ENCODE data around the gene BPI. TPM values are rescaled to one million over a fixed set of nuclear protein-coding genes. Genes with fewer than 3 reads are reported as not detected.

The BPI gene
- total and polyA plus RNA-seq, 2 experiments from 2014 or later = 0.10 TPM; not detected in 1

GRCh38 chr20:38290829-38291814, 12.8 kb upstream of the BPI start:
- peak; percentile 73 for DNase-seq
- Histone ChIP-seq H3K36me3 (ENCODE audit: low read depth) (no peaks in the 10 kb centered on the region), H3K4me3 (no peak overlapping the region), H3F3A (ENCODE audit: insufficient read depth) (no peaks in the 10 kb centered on the region), H3K9ac (no peak overlapping the region), H3K9me3 (ENCODE audit: low read depth) (no peaks in the 10 kb centered on the region), H3K79me2 (ENCODE audit: insufficient read depth) (no peaks in the 10 kb centered on the region), H3K4me1 (ENCODE audit: insufficient read depth) (peaks cover 13% of the 10 kb centered on the region), H3K9me2 (ENCODE audit: insufficient read depth) (no peaks in the 10 kb centered on the region), H2AFZ (no peak overlapping the region), H4K20me1 (ENCODE audit: insufficient read depth) (no peaks in the 10 kb centered on the region), H3K27me3 (replicated peaks; ENCODE audit: insufficient read depth) (no peaks in the 10 kb centered on the region), H3K4me2 (ENCODE audit: unreplicated experiment) (no peak overlapping the region), H3K27ac (no peak overlapping the region)
- TF ChIP-seq EZH2 (IDR thresholded peaks at IDR 0.05; ENCODE audit: insufficient read depth, poor library complexity, severe bottlenecking) (no peak), EZH2phosphoT487 (IDR thresholded peaks at IDR 0.05; ENCODE audit: insufficient read depth, low read depth) (no peak)
- 51 to 53% methylated on average over 21 of the region's 21 CpGs for WGBS, 2 experiments (ENCODE audit: low coverage in 1 of 2, low lambda C conversion rate in 2 of 2, missing lambda C conversion rate in 2 of 2)
- in situ Hi-C loops (cut with MboI) = no loop called here

GRCh38 chr20:38291966-38292365, 12.0 kb upstream of the BPI start:
- Histone ChIP-seq H4K20me1 (ENCODE audit: insufficient read depth) (no peaks in the 10 kb centered on the region), H3K4me1 (ENCODE audit: insufficient read depth) (peaks cover 7% of the 10 kb centered on the region), H3K27me3 (replicated peaks; ENCODE audit: insufficient read depth) (no peaks in the 10 kb centered on the region), H3K36me3 (ENCODE audit: low read depth) (no peaks in the 10 kb centered on the region), H3K4me3 (no peak overlapping the region), H3K9me3 (ENCODE audit: low read depth) (no peaks in the 10 kb centered on the region), H2AFZ (no peak overlapping the region), H3K9ac (no peak overlapping the region), H3K4me2 (ENCODE audit: unreplicated experiment) (no peak overlapping the region), H3K27ac (no peak overlapping the region), H3F3A (ENCODE audit: insufficient read depth) (no peaks in the 10 kb centered on the region), H3K9me2 (ENCODE audit: insufficient read depth) (no peaks in the 10 kb centered on the region), H3K79me2 (ENCODE audit: insufficient read depth) (no peaks in the 10 kb centered on the region)
- DNase-seq = no peak
- TF ChIP-seq EZH2phosphoT487 (IDR thresholded peaks at IDR 0.05; ENCODE audit: insufficient read depth, low read depth) = no peak
- no peak for TF ChIP-seq EZH2 (IDR thresholded peaks at IDR 0.05; ENCODE audit: insufficient read depth, poor library complexity, severe bottlenecking)
- in situ Hi-C loops (cut with MboI) = no loop called here
- 52 to 81% methylated on average over 3 of the region's 3 CpGs for WGBS, 2 experiments (ENCODE audit: low coverage in 1 of 2, low lambda C conversion rate in 2 of 2, missing lambda C conversion rate in 2 of 2)

- no peak overlapping the region for H3K4me3 ChIP-seq
- H3K9ac ChIP-seq = no peak overlapping the region
- no peak overlapping the region for H2AFZ ChIP-seq
- H4K20me1 ChIP-seq (ENCODE audit: insufficient read depth) = no peaks in the 10 kb centered on the region
- no peaks in the 10 kb centered on the region for H3K9me3 ChIP-seq (ENCODE audit: low read depth)
- no peaks in the 10 kb centered on the region for H3K79me2 ChIP-seq (ENCODE audit: insufficient read depth)
- no peak overlapping the region for H3K4me2 ChIP-seq (ENCODE audit: unreplicated experiment)
- H3K9me2 ChIP-seq (ENCODE audit: insufficient read depth) = no peaks in the 10 kb centered on the region
- WGBS, 2 experiments (ENCODE audit: low coverage in 1 of 2, low lambda C conversion rate in 2 of 2, missing lambda C conversion rate in 2 of 2) = 61 to 66% methylated on average over 7 of the region's 7 CpGs
- H3K36me3 ChIP-seq (ENCODE audit: low read depth) = no peaks in the 10 kb centered on the region
- no peak for TF ChIP-seq EZH2 (IDR thresholded peaks at IDR 0.05; ENCODE audit: insufficient read depth, poor library complexity, severe bottlenecking)
- TF ChIP-seq EZH2phosphoT487 (IDR thresholded peaks at IDR 0.05; ENCODE audit: insufficient read depth, low read depth) = no peak
- no peak for DNase-seq
- no peaks in the 10 kb centered on the region for H3F3A ChIP-seq (ENCODE audit: insufficient read depth)
- in situ Hi-C loops (cut with MboI) = no loop called here
- H3K27ac ChIP-seq = no peak overlapping the region
- no peaks in the 10 kb centered on the region for H3K27me3 ChIP-seq (replicated peaks; ENCODE audit: insufficient read depth)
- H3K4me1 ChIP-seq (ENCODE audit: insufficient read depth) = peaks cover 2% of the 10 kb centered on the region
These were observed 10.4 kb upstream of the BPI start for GRCh38 chr20:38293491-38294065.

GRCh38 chr20:38294076-38294591, 9.8 kb upstream of the BPI start:
- H3K27me3 ChIP-seq (replicated peaks; ENCODE audit: insufficient read depth) = no peaks in the 10 kb centered on the region
- no peaks in the 10 kb centered on the region for H3F3A ChIP-seq (ENCODE audit: insufficient read depth)
- H3K4me3 ChIP-seq = no peak overlapping the region
- no peaks in the 10 kb centered on the region for H3K9me2 ChIP-seq (ENCODE audit: insufficient read depth)
- no peak overlapping the region for H3K9ac ChIP-seq
- WGBS, 2 experiments (ENCODE audit: low coverage in 1 of 2, low lambda C conversion rate in 2 of 2, missing lambda C conversion rate in 2 of 2) = 86 to 92% methylated on average over 11 of the region's 11 CpGs
- no peaks in the 10 kb centered on the region for H4K20me1 ChIP-seq (ENCODE audit: insufficient read depth)
- DNase-seq = no peak
- H3K9me3 ChIP-seq (ENCODE audit: low read depth) = no peaks in the 10 kb centered on the region
- TF ChIP-seq EZH2 (IDR thresholded peaks at IDR 0.05; ENCODE audit: insufficient read depth, poor library complexity, severe bottlenecking) = no peak
- no peak for TF ChIP-seq EZH2phosphoT487 (IDR thresholded peaks at IDR 0.05; ENCODE audit: insufficient read depth, low read depth)
- no peak overlapping the region for H3K4me2 ChIP-seq (ENCODE audit: unreplicated experiment)
- no peak overlapping the region for H2AFZ ChIP-seq
- peaks cover 8% of the 10 kb centered on the region for H3K4me1 ChIP-seq (ENCODE audit: insufficient read depth)
- no peaks in the 10 kb centered on the region for H3K36me3 ChIP-seq (ENCODE audit: low read depth)
- no peaks in the 10 kb centered on the region for H3K79me2 ChIP-seq (ENCODE audit: insufficient read depth)
- in situ Hi-C loops (cut with MboI) = no loop called here
- H3K27ac ChIP-seq = no peak overlapping the region

All from GM23248 (cell line).